HG02938 (cell line): ENCODE results near the gene RHBDD3.

Experiments used
- ATAC-seq: cut with Tn5 transposase; IDR thresholded peaks from one replicate; pipeline ENCODE4 v1.9.1; 2021; ENCODE audit warnings: mild to moderate bottlenecking, moderate library complexity; ENCODE audit not compliant: unreplicated experiment

RHBDD3 gene

GRCh38 chr22:29269731-29270474 is 2.1 kb upstream of the RHBDD3 start:
- ATAC-seq = no peak

GRCh38 chr22:29269230-29269604 is 1.4 kb upstream of the RHBDD3 start:
- no peak for ATAC-seq

- no peak for ATAC-seq
Measured at GRCh38 chr22:29268511-29269229, 889 bp upstream of the RHBDD3 start.

GRCh38 chr22:29267462-29267857 is 321 bp downstream of the RHBDD3 start:
- no peak for ATAC-seq

GRCh38 chr22:29266564-29267461 is 968 bp downstream of the RHBDD3 start:
- no peak for ATAC-seq

- no peak for ATAC-seq
Measured at GRCh38 chr22:29265929-29266328, 1.9 kb downstream of the RHBDD3 start.

GRCh38 chr22:29265305-29265704 is 2.5 kb downstream of the RHBDD3 start:
- ATAC-seq = no peak

GRCh38 chr22:29263791-29264276 is 3.9 kb downstream of the RHBDD3 start:
- no peak for ATAC-seq

- ATAC-seq = no peak
Measured at GRCh38 chr22:29260601-29261315, 7.0 kb downstream of the RHBDD3 start.

GRCh38 chr22:29260031-29260560 is 7.7 kb downstream of the RHBDD3 start:
- no peak for ATAC-seq

GRCh38 chr22:29259253-29259899 is 8.4 kb downstream of the RHBDD3 start:
- ATAC-seq = no peak

- ATAC-seq = no peak
Measured at GRCh38 chr22:29258407-29259252, 9.2 kb downstream of the RHBDD3 start.

- no peak for ATAC-seq
Measured at GRCh38 chr22:29257751-29258181, 10.0 kb downstream of the RHBDD3 start.

- ATAC-seq = no peak
Measured at GRCh38 chr22:29256606-29257325, 11.0 kb downstream of the RHBDD3 start.

- no peak for ATAC-seq
Measured at GRCh38 chr22:29255064-29255621, 12.6 kb downstream of the RHBDD3 start.

GRCh38 chr22:29254286-29254660 is 13.5 kb downstream of the RHBDD3 start:
- ATAC-seq = no peak

GRCh38 chr22:29253561-29254285 is 14.1 kb downstream of the RHBDD3 start:
- ATAC-seq = no peak
